Measurements from ENCODE around the gene TMEM250.
"Not testable (repeated sequence)": the region's sequence is repeated elsewhere in the genome, so short reads cannot be mapped to it uniquely, and the experiment has no call there.

The TMEM250 gene, protein sequence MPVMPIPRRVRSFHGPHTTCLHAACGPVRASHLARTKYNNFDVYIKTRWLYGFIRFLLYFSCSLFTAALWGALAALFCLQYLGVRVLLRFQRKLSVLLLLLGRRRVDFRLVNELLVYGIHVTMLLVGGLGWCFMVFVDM

DNA sequence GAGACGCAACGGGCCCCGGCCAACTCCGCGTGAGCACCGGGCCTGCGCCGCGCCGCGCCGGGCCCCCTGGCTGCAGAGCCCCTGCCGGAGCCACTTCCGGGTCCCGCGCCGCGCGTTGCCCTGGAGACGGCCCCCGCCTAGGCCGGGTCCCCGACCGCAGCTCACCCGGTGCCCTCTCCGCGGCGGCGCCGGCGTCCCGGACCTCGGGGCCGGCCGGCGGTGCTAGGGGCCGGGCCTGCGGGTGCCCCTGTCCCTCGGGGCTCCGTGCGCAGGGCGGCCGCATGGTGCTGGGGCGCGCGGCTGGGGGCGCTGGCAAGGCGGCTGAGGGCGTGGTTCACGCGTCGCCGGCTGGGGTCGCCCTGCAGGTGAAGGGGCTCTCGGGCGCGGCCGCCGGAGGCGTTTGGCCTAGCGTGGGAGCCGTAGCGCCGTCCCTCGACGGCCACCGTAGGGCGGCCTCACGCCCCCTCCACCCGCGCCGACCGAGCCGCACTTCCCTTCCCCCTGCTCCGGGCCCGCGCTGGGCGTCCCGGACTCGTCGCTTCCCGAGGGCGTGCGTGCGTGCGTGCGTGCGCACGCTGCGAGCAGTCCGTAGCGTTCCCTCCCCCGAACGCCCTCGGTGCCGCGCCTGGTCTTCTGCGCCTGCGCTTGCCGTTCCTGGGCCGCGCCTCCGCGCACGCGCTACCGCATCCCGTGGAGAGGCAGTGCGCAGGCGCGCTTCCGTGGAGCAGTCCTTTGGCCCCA lies at the start of gene TMEM250:
TSS of gene TMEM250 (minus strand) at position 556 of the 741 bp plus-strand sequence. CDS start 1,975 bp downstream, outside the sequence.
- peak; percentile 97 for DNase-seq

DNA sequence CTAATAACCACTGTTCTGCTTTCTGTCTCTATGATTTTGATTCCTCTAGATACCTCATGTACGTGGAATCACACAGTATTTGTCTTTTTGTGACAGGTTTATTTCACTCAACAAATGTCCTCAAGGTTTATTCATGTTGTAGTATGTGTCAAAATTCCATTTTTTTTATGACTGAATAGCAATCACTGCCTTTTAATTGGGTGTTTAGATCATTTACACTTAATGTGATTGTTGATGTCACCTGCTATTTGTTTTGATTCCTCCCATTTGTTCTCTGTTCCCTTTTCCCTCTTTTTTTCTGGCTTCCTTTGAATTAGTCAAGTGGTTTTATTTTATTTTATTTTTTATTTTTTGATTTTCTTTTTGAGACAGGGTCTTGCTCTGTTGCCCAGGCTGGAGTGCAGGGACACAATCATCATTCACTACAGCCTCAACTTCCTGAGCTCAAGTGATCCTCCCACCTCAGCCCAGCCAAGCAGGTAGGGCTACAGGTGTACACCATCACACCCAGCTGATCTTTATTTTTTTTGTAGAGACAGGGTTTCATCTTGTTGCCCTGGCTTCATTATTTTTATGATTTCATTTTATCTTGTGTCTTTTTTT lies 44.7 kb upstream of the TMEM250 start:
- no peak for DNase-seq

DNA sequence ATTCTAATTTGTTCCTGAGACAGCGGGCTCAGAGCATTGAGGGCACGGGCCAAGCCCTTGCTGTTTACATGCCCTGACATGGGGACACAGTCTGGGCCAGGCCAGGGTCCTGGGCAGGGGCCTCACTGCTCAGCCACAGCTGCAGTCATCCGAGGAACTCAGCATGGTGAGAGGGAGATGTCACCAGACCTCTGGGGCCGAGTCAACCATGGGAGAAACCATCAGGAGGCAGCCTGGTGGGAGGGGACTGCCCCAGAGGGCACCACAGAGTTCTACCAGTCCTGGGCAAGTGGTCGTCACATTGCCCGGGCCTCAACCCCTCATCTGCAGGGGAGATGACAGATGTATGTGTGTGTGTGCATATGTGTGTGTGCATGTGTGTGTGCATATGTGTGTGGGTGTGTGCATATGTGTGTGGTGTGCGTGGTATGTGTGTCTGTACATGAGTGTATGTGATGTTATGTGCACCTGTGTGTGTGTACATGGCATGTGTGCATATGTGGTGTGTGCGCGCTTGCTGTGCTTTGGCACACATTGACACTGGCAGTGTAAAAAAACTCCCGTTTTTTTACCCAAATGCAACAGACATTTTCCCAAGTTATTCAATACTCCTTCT lies 42.4 kb upstream of the TMEM250 start:
- DNase-seq = no peak

DNA sequence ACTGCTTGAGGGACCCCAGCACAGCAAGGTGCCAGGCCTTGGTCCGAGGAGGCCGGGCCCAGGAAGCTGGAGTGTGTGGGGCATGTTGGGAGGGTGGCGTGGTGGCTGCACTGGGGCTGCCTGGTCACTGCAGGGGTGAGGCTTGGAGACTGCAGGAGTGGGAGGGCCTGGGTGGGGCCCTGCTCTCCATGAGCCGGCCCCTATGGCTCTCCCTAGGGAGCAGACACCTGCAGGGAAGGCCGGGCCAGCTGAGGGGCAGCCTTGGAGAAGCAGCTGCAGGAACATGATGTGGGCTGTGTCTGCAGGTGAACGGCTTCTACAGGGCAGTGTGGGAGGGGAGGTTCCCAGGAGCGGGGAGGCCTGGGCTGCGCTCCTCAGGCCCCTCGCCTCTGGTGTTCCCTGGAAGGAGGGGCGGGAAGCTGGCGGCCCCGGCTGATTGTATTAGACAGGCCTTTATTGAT lies 41.7 kb upstream of the TMEM250 start:
- no peak for DNase-seq

DNA sequence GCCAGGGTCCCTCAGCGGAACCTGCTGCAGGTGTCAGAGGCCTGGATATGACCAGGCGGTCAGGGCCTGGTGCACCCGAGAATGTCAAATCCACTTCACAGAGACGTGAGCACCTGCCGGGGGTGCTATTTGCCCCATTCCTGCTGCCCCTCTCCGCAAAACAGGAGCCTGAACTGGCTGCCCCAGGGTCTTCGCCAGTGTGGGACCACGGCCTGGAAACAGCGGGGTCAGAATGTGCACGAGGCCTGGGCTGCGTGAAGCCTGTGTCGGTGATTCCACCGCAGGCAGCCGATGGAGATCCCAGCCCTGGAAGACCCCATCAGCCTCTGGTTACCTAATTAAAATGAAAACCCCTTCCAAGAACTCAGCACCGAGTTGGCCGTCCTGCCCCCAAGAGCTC lies 41.2 kb upstream of the TMEM250 start:
- DNase-seq = no peak

DNA sequence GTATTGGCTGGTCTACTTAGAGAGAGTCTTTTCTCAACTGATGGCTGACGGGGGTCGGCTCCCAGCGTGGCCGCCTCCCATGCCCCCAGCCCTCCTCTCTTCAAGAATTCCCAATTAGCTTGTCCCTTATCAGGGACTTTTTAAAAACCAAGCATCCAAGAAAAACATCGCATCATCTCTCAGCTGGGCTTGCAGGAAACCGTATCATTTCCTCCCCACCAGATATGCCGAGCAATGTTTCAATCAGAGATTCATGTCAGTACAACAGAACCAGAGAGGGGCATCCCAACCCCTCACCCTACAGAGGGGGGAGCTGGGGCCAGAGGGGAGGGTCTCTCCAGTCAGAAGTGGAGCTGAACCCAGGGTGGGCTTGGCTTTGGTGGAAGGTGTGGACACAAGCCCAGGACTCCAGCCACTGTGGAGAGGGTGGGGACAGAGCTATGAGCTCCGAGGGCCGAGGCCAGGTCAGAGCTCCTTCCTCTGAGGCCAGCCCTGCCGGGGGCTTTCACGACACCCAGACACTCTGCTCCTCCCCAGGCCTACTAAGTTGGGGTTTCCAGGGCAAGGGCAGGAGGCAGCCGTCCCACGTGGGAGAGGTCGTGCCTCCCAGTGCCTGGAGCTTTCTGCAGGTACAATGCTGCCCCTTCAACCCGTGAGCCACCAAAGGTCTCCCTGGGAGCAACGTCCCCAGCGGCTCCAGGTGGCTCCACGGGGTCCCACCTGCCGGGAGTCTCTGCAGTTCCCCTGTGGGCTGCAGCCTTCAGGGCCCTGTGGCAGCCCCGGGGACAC lies 39.0 kb upstream of the TMEM250 start:
- DNase-seq = no peak

DNA sequence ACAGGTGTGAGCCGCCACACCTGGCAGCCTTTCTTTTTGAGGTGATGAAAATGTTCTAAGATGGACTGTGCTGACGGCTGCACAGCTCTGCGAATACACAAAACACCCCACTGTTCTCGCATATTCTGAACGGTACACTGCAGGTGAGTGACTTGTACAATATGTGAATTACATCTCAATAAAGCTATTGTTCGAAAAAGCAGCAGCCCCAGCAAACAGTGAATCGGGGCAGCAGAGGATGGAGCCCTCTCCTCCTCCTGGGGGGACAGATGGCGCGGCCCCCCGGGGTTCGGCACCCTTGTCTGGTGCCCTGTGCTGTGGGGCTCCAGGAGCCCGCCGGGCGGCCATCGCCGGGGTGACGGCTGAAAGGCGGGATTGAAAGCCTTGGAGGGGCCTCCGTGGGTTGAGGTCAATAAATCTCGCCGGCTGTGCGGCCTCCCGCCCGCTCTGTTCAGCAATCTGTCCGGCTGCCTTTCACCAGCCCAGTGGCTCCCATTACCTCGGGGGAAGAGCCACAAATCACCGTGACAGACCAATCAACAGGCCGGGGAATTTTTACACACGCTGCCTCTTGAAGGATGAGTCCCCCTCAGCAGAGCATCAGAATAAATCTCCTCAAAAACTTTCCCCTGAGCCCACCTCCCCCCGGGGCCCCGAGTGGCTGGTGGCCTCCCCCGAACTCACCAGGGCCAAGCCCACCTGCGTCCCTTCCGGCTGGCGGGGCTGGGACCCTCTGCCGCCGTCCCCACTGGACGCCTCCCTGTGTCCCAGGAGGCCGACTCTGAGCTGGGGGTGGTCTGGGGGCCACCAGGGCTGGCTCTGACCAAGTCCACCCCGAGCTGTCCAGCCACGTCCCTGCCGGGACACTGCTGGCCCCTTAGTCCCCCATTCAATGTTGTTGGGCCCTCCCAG lies 37.8 kb upstream of the TMEM250 start:
- DNase-seq = no peak

DNA sequence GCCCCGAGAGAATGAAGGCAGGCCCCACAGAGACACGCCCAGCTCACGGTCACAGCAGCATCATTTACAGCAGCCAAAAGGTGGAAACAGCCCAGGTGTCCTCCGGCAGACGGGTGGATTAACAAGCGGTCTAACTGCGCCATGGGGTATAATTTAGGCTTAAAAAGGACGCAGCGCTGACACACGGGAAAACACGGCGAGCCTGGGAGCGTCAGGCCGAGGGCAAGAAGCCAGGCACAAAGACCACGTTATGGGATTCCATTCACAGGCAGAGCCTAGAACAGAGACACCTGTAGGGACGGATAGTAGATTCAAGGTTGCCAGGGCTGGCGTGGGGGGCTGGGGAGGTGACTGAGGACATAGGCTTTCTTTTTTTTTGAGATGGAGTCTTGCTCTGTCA lies 36.9 kb upstream of the TMEM250 start:
- DNase-seq = no peak

DNA sequence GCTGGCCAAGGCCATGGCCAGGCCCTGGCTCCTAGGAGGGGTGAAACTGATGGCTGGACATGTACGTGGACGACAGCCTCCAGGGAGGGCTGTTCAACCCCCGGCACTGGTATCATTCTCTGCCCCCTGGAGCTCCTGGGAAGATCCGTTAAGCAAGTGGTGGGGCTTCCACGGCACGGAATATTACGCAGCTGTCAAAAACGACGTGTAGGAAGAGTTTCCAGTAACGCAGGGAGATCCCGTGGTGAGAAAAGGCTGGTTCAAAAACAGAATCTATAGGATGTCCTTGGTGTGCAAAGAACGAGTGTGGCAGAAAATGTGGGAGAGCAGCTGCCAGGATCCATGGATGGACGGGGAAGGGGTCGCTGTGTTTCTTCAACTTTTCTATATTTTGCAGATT lies 36.3 kb upstream of the TMEM250 start:
- DNase-seq = no peak

DNA sequence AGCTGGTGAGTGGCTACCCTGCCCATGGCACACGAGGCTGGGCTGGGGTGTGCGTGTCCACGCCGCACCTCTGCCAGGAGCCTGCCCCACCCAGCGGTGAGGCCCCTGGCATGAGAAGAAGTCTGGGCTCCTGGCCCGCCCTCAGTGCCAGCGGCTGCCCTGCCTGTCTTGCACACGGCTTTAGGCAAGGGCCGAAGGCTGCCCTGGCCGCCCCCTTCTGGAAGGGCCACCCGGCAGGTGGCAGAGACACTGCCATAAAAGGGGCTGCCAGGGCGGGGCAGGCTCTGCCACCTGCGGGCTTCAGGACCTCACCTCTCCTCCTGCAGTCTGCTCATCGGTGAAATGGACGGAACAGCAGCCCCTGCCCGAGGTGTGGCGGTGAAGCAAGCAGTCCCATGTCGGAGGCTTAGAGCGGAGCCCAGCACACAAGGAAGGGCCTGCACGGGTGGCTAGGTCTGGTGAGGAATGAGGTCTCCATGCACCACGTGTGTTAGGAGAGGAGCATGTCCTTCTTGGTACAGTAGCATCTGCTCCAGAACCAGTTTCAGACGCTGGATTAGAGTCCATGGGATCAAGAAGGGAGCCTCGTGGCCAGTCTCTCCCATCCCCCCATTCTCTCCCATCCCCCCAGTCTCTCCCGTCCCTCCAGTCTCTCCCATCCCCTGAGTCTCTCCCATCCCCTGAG lies 34.8 kb upstream of the TMEM250 start:
- no peak for DNase-seq

DNA sequence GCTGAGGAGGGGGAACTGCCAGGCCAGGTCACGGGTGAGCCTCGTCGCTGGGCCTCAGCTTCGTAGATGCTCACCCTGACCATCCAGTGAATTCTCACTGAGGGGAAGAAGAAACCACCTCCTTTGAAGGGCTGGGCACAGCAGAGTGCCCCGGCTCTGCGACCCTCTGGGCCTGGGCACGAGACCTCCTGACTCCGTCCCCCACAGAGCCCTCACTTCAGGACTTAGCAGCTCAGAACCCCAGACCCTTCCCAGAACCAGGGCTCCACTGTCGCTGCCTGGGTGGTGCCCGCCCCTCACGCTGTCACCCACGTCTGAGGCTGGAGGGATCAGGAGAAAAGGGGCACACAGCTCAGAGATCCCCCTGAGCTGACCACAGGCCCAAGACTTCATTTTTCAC lies 34.3 kb upstream of the TMEM250 start:
- DNase-seq = no peak

DNA sequence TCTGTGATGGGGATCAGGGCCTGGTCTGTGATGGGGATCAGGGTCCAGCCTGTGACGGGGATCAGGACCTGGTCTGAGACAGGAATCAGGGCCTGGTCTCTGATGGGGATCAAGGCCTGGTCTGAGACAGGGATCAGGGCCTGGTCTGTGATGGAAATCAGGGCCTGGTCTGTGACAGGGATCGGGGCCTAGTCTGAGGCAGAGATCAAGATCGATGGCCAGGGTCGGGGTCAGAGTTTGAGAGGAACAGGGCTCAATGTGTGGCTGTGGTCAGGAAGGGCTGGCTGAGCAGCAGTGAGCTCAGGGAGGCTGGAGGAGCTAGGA lies 33.8 kb upstream of the TMEM250 start:
- no peak for DNase-seq

DNA sequence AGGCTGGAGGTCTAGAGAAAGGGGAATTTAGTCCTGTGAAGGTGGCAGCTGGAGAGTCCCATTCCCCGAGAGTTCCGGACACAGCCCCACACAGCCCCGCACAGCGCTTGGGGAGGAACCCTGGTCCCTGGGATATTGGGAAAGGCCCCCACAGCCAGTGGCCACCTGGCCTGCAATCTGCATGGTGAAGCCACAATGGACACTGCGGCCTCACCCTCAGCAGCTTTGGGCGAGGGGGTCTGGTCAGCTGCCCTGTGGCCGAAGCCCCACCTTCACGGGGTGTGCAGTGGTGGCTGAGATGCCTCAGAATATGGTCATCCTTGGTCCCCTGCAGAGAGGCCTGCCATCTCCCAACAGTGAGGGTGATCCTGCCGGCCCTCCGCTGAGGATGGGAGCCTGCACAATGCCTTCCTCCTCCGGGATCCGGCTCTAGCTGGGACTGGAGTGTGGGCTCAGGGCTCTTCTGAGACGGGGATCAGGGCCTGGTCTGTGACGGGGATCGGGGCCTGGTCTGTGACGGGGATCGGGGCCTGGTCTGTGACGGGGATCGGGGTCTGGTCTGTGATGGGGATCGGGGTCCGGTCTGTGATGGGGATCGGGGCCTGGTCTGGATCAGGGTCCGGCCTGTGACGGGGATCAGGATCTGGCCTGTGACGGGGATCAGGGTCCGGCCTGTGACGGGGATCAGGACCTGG lies 33.3 kb upstream of the TMEM250 start:
- DNase-seq = no peak

DNA sequence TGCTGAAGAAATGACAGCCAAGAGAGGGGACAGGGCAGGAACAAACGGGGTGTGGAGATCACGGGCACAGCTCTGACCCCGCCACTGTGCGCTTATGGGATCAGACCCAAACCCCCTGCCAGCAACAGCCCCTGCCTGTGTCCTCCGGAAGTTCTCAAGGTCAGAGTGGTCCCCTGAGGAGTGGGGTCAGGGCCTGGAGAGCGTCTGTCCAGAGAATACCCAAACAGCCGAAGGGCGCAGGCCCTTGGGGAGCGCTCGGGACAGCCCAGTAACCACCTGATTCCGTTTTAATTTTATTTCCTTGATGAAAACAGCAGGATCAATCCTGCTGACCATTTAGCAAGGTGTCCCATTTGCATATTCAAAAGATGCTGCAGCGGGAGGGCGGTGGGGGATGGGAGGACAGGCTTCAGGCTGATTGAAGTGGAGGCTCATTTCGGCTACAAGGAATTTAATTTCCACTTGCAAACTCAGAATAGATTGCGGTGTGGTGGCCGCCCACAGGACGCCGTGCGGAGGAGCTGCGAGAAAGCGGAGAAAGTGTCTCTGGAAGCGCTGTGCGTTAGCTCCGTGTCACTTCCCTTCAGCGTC lies 32.6 kb upstream of the TMEM250 start:
- DNase-seq = no peak

DNA sequence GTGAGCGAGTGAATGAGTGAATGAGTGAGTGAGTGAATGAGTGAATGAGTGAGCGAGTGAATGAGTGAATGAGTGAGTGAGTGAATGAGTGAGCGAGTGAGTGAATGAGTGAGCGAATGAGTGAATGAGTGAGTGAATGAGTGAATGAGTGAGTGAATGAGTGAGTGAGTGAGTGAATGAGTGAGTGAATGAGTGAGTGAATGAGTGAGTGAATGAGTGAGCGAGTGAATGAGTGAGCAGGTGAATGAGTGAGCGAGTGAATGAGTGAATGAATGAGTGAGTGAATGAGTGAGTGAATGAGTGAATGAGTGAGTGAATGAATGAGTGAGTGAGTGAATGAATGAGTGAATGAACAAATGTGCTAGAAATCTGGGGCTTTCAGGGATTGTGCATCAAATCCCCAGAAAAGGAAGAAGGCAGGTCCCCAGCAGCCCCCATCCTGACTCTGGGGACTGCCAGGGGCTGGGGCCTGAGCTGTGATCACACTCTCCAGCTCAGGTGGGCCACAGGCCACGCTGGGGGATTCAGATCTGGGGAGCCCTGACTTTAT lies 32.1 kb upstream of the TMEM250 start:
- not testable (repeated sequence) for DNase-seq

DNA sequence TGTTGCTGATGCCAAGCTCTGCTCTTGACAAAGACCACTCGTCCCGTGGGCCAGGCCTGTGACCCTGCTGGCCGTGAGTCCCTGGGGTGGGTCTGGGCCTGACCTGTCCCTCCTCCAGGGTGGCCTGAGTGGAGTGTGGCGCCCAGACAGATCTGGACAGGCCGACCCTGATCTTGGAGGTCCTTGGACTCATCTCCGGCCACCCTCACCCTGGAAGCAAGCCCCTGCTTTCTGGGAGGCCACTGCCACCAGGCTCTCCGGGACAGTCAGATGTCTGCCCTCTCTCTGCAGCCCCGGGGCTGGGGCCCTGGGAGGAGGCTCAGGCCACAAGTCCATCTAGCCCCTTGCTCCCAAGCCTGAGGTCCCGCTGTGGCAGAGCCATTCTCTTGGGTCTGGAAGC lies 31.2 kb upstream of the TMEM250 start:
- DNase-seq = no peak

DNA sequence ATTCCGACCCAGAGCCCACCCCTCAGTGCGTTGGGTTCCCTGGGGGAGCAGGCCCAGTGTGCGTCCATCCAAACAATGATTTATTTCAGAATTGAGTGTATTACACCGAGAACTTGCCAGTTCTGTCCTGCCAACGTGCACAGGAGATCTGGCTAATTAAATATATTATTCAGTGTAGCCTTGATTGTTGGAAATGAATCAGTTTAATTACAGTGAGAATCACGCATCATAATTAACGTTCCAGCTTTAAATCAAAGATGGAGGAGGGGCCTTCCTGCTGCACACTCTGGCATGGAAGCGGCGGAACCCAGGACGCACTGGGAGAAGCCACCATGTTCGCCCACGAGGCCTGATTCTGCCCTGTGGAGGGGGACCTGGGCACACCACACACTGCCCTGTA lies 30.7 kb upstream of the TMEM250 start:
- no peak for DNase-seq

DNA sequence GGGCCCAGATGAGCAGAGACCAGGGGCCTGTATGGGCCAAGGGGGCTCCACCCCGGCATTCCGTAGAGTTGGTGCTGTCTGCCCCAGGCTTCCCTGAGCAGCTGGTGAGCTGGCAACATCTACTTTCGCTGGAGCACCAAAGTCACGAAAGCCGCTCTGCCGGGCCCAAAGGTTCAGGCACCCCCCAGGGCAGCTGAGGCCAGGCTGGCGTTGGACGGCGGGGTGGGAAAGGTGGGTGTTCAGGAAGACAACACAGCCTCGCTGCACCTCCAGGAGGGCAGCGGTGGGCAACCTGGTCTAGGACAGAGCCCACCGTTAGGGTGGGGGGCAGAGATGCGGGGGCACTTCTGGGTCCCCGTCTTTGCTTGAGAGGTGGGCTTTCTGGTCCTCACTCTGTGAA lies 30.1 kb upstream of the TMEM250 start:
- no peak for DNase-seq

DNA sequence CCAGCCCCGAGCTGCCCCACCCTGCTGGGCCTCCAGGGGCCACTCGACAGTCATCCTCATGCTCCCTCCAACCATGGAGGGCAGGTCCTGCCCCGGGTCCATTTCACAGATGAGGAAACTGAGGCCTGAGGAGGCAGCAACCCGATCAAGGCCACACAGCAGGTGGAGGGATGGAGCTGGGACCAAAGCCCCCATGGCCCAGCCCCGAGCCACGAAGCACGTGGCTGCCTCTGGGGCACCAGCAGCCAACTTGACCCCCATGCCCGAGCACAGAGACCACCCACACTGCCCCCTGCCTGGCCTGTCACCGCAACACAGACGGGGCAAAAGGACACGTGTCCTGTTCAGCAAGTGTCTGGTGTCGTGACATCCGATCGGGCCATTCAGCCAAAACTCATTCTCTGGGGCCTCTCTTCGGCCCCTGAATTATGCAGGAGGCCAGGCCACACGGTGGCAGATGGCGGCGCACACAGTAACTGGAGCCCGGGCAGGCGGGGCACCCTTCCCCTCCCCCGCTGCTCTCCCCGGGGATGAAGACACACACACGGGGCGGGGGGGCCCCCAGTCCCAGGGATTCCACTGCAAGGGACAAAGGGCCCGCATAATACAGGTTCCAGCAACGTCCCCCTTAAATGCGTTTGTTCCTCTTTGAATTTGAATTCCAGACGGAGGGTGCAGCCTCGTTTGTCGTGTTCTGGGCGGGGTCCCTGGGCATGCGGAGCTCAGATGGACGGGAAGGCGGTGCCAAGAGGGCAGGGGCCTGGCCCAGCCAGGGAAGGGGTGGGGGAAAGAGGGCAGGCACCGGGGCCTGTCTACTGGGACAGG lies 29.4 kb upstream of the TMEM250 start:
- DNase-seq = no peak

Data from CD4-positive, alpha-beta T cell treated with Interleukin-17A for 4 hours (primary cell).